ENCODE measurements around the gene APIP. TPM values are rescaled to one million over a fixed set of nuclear protein-coding genes. Genes with fewer than 3 reads are reported as not detected.

APIP gene
- polyA plus RNA-seq, 5 donors = 33.2 to 58.4 (median 39.9) TPM

- no peak for DNase-seq
These were observed 24.6 kb downstream of the APIP start for GRCh38 chr11:34891611-34892010.

- DNase-seq = peak in 1 of 2 donors; percentile 39
These were observed 25.4 kb downstream of the APIP start for GRCh38 chr11:34890812-34891211.

- no peak for DNase-seq
These were observed 26.1 kb downstream of the APIP start for GRCh38 chr11:34890089-34890488.

GRCh38 chr11:34887260-34887659, 28.9 kb downstream of the APIP start:
- no peak for DNase-seq

- no peak for DNase-seq
These were observed 29.6 kb downstream of the APIP start for GRCh38 chr11:34886609-34887008.

GRCh38 chr11:34881900-34882299, 34.3 kb downstream of the APIP start:
- no peak for DNase-seq

- no peak for DNase-seq
These were observed 38.7 kb downstream of the APIP start for GRCh38 chr11:34877375-34877975.

GRCh38 chr11:34874202-34874601, 42.0 kb downstream of the APIP start:
- DNase-seq = no peak

- DNase-seq = no peak
These were observed 45.5 kb downstream of the APIP start for GRCh38 chr11:34870548-34871196.

GRCh38 chr11:34869425-34869824, 46.8 kb downstream of the APIP start:
- no peak for DNase-seq

GRCh38 chr11:34866375-34866774, 49.8 kb downstream of the APIP start:
- DNase-seq = peak in 1 of 2 donors; percentile 9

- no peak for DNase-seq
These were observed 50.9 kb downstream of the APIP start for GRCh38 chr11:34865261-34865660.

GRCh38 chr11:34864424-34864823, 51.8 kb downstream of the APIP start:
- DNase-seq = no peak

GRCh38 chr11:34863048-34863447, 53.1 kb downstream of the APIP start:
- no peak for DNase-seq

- no peak for DNase-seq
These were observed 55.7 kb downstream of the APIP start for GRCh38 chr11:34860518-34860917.

GRCh38 chr11:34860034-34860433, 56.1 kb downstream of the APIP start:
- peak; percentile 21 to 26 for DNase-seq

- DNase-seq = peak; percentile 36 to 48
These were observed 56.7 kb downstream of the APIP start for GRCh38 chr11:34859496-34859895.

- no peak for DNase-seq
These were observed 58.7 kb downstream of the APIP start for GRCh38 chr11:34857463-34857862.

- DNase-seq = peak in 1 of 2 donors; percentile 20
These were observed 59.9 kb downstream of the APIP start for GRCh38 chr11:34856251-34856650.

- DNase-seq = no peak
These were observed 60.5 kb downstream of the APIP start for GRCh38 chr11:34855754-34856095.

GRCh38 chr11:34855021-34855753, 61.0 kb downstream of the APIP start:
- peak in 1 of 2 donors; percentile 17 for DNase-seq

GRCh38 chr11:34851916-34852315, 64.3 kb downstream of the APIP start:
- no peak for DNase-seq

GRCh38 chr11:34850334-34850733, 65.8 kb downstream of the APIP start:
- DNase-seq = no peak
